ENCODE data around the gene CDH8.
"Not testable (repeated sequence)": the region's sequence is repeated elsewhere in the genome, so short reads cannot be mapped to it uniquely, and the experiment has no call there.

Gene CDH8

GRCh38 chr16:61929776-61930175, 106.5 kb downstream of the CDH8 start:
- no peak for DNase-seq

GRCh38 chr16:61926766-61927165, 109.5 kb downstream of the CDH8 start:
- no peak for DNase-seq

- no peak for DNase-seq
These were observed 112.6 kb downstream of the CDH8 start for GRCh38 chr16:61923629-61924028.

GRCh38 chr16:61921373-61921772, 114.9 kb downstream of the CDH8 start:
- no peak for DNase-seq

- DNase-seq: not testable (repeated sequence)
These were observed 118.1 kb downstream of the CDH8 start for GRCh38 chr16:61917865-61918826.

GRCh38 chr16:61915569-61915968, 120.7 kb downstream of the CDH8 start:
- no peak for DNase-seq

GRCh38 chr16:61909074-61909473, 127.2 kb downstream of the CDH8 start:
- no peak for DNase-seq

GRCh38 chr16:61908426-61908825, 127.8 kb downstream of the CDH8 start:
- DNase-seq: no peak

- no peak for DNase-seq
These were observed 134.5 kb downstream of the CDH8 start for GRCh38 chr16:61901689-61902088.

GRCh38 chr16:61900482-61900881, 135.8 kb downstream of the CDH8 start:
- no peak for DNase-seq

GRCh38 chr16:61897657-61898056, 138.6 kb downstream of the CDH8 start:
- DNase-seq: no peak

GRCh38 chr16:61892531-61892930, 143.7 kb downstream of the CDH8 start:
- DNase-seq: no peak

- DNase-seq: no peak
These were observed 144.8 kb downstream of the CDH8 start for GRCh38 chr16:61891460-61891859.

GRCh38 chr16:61890386-61890785, 145.9 kb downstream of the CDH8 start:
- DNase-seq: no peak

GRCh38 chr16:61887903-61888302, 148.3 kb downstream of the CDH8 start:
- no peak for DNase-seq

GRCh38 chr16:61885343-61885742, 150.9 kb downstream of the CDH8 start:
- DNase-seq: no peak

- no peak for DNase-seq
These were observed 156.9 kb downstream of the CDH8 start for GRCh38 chr16:61879306-61879705.

GRCh38 chr16:61877436-61877835, 158.8 kb downstream of the CDH8 start:
- no peak for DNase-seq

GRCh38 chr16:61872778-61873119, 163.5 kb downstream of the CDH8 start:
- DNase-seq: no peak

GRCh38 chr16:61871837-61872777, 164.1 kb downstream of the CDH8 start:
- no peak for DNase-seq

GRCh38 chr16:61862221-61863155, 173.8 kb downstream of the CDH8 start:
- DNase-seq: no peak

GRCh38 chr16:61858988-61859387, 177.2 kb downstream of the CDH8 start:
- DNase-seq: no peak

- no peak for DNase-seq
These were observed 193.6 kb downstream of the CDH8 start for GRCh38 chr16:61842666-61843065.

All from NCI-H187 (cell line).